Measurements from ENCODE around the gene HEATR5B. TPM values are rescaled to one million over a fixed set of nuclear protein-coding genes. Genes with fewer than 3 reads are reported as not detected.

The HEATR5B gene
- total and polyA plus RNA-seq, 10 of the 15 experiments (the other 5 are each of a cell fraction or from before 2014, with no cell fraction given): 4.1 to 34.7 (median 17.7) TPM

DNA sequence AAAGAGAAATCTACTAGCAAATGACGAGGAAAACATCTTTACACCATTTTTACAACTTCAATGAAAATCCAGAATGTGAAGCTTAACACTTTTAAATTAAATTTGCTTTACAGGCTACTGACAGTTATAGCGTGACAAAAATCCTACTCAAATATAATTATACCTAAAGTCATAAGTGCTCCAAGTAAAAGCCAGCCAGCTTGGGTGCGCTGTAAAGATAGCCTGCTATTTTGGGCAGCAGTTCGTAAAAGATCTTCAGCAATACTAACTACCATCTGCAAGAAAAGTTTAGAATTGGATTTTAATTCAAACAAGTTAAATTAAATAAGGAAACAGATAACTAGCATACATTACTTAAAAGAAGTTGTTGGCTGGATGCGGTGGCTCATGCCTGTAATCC lies 22.4 kb downstream of the HEATR5B start:
- ChIA-PET RAD21 (ENCODE audit: unreplicated experiment) (no interaction called here), CTCF (no interaction called here), SMC1A (ENCODE audit: uncharacterized antibody, unreplicated experiment) (interaction anchor here (1.3 kb wide), 1 partner anchor 9 kb away, joined by 3 read pairs; no protein-coding TSS in a partner anchor), POLR2A (no interaction called here)
- WGBS (ENCODE audit: insufficient coverage, insufficient replicate concordance, low lambda C conversion rate, missing lambda C conversion rate): 97% methylated on average over 5 of the region's 5 CpGs
- Histone ChIP-seq H3K79me2 (ENCODE audit: control insufficient read depth, insufficient read depth, low read length) (no peaks in the 10 kb centered on the region), H3K36me3 (ENCODE audit: control insufficient read depth in 2 of 2, insufficient read depth in 2 of 2, low read length in 1 of 2) (peaks cover 2 to 35% of the 10 kb centered on the region in 2 experiments; a peak in 3 of 4 replicates), H2AFZ (ENCODE audit: control insufficient read depth, low read depth, low read length) (no peak overlapping the region), H3K4me1 (ENCODE audit: control insufficient read depth, insufficient read depth, low read length) (no peaks in the 10 kb centered on the region), H3K4me3 (no peak overlapping the region), H3K9ac (ENCODE audit: control insufficient read depth, insufficient read depth, low read length) (no peak overlapping the region), H3K4me2 (ENCODE audit: control insufficient read depth, insufficient read depth) (no peak overlapping the region), H3K27me3 (replicated peaks in 1 of 2; ENCODE audit: control insufficient read depth in 2 of 2, insufficient read depth in 2 of 2, low read length in 1 of 2) (no peaks in the 10 kb centered on the region), H3K27ac (ENCODE audit: control insufficient read depth, insufficient read depth) (no peak overlapping the region), H3K9me3 (replicated peaks; ENCODE audit: control insufficient read depth, insufficient read depth, low read length) (no peaks in the 10 kb centered on the region), H4K20me1 (ENCODE audit: control insufficient read depth, insufficient read depth) (no peaks in the 10 kb centered on the region)
- no peak for ATAC-seq
- DNase-seq (ENCODE audit: low read depth, low spot score): no peak
- FAIRE-seq: no peak
- BruUV-seq (replicated peaks): no TSS peak
- intact Hi-C loops (cut with micrococcal nuclease; ENCODE audit: unreplicated experiment): no loop called here
- in situ Hi-C loops (cut with MboI): no loop called here
- TF ChIP-seq NBN (IDR thresholded peaks at IDR 0.05) (no peak), FOS (IDR thresholded peaks at IDR 0.05; ENCODE audit: borderline replicate concordance, extremely low read depth, insufficient read length) (no peak), EGR1 (IDR thresholded peaks at IDR 0.05; ENCODE audit: borderline replicate concordance in 1 of 2, low read depth in 2 of 2, low read length in 2 of 2) (no peak), NRF1 (conservative IDR thresholded peaks at IDR 0.05; ENCODE audit: low read depth, low read length) (no peak), SUPT20H (IDR thresholded peaks at IDR 0.05; ENCODE audit: borderline replicate concordance, control insufficient read depth, low read depth, low read length) (no peak), EED (IDR thresholded peaks at IDR 0.05; ENCODE audit: low read depth) (no peak), LARP7 (IDR thresholded peaks at IDR 0.05) (no peak), GABPA (IDR thresholded peaks at IDR 0.05; ENCODE audit: low read depth) (no peak), RFX5 (IDR thresholded peaks at IDR 0.05; ENCODE audit: low read depth, low read length) (no peak), SREBF2 (IDR thresholded peaks at IDR 0.05; ENCODE audit: low read length) (no peak), TCF3 (IDR thresholded peaks at IDR 0.05; ENCODE audit: borderline replicate concordance, insufficient read depth, low read depth, low read length) (no peak)
- TF ChIP-seq, protein P1, sequence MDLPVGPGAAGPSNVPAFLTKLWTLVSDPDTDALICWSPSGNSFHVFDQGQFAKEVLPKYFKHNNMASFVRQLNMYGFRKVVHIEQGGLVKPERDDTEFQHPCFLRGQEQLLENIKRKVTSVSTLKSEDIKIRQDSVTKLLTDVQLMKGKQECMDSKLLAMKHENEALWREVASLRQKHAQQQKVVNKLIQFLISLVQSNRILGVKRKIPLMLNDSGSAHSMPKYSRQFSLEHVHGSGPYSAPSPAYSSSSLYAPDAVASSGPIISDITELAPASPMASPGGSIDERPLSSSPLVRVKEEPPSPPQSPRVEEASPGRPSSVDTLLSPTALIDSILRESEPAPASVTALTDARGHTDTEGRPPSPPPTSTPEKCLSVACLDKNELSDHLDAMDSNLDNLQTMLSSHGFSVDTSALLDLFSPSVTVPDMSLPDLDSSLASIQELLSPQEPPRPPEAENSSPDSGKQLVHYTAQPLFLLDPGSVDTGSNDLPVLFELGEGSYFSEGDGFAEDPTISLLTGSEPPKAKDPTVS (IDR thresholded peaks at IDR 0.05; ENCODE audit: low read depth, low read length): no peak
- TF ChIP-seq, protein P2, sequence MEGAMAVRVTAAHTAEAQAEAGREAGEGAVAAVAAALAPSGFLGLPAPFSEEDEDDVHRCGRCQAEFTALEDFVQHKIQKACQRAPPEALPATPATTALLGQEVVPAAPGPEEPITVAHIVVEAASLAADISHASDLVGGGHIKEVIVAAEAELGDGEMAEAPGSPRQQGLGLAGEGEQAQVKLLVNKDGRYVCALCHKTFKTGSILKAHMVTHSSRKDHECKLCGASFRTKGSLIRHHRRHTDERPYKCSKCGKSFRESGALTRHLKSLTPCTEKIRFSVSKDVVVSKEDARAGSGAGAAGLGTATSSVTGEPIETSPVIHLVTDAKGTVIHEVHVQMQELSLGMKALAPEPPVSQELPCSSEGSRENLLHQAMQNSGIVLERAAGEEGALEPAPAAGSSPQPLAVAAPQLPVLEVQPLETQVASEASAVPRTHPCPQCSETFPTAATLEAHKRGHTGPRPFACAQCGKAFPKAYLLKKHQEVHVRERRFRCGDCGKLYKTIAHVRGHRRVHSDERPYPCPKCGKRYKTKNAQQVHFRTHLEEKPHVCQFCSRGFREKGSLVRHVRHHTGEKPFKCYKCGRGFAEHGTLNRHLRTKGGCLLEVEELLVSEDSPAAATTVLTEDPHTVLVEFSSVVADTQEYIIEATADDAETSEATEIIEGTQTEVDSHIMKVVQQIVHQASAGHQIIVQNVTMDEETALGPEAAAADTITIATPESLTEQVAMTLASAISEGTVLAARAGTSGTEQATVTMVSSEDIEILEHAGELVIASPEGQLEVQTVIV (IDR thresholded peaks at IDR 0.05; ENCODE audit: borderline replicate concordance, partially characterized antibody): no peak
- TF ChIP-seq, protein P3, sequence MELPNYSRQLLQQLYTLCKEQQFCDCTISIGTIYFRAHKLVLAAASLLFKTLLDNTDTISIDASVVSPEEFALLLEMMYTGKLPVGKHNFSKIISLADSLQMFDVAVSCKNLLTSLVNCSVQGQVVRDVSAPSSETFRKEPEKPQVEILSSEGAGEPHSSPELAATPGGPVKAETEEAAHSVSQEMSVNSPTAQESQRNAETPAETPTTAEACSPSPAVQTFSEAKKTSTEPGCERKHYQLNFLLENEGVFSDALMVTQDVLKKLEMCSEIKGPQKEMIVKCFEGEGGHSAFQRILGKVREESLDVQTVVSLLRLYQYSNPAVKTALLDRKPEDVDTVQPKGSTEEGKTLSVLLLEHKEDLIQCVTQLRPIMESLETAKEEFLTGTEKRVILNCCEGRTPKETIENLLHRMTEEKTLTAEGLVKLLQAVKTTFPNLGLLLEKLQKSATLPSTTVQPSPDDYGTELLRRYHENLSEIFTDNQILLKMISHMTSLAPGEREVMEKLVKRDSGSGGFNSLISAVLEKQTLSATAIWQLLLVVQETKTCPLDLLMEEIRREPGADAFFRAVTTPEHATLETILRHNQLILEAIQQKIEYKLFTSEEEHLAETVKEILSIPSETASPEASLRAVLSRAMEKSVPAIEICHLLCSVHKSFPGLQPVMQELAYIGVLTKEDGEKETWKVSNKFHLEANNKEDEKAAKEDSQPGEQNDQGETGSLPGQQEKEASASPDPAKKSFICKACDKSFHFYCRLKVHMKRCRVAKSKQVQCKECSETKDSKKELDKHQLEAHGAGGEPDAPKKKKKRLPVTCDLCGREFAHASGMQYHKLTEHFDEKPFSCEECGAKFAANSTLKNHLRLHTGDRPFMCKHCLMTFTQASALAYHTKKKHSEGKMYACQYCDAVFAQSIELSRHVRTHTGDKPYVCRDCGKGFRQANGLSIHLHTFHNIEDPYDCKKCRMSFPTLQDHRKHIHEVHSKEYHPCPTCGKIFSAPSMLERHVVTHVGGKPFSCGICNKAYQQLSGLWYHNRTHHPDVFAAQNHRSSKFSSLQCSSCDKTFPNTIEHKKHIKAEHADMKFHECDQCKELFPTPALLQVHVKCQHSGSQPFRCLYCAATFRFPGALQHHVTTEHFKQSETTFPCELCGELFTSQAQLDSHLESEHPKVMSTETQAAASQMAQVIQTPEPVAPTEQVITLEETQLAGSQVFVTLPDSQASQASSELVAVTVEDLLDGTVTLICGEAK (IDR thresholded peaks at IDR 0.05; ENCODE audit: borderline replicate concordance): no peak

Data from GM12878 (cell line).